ENCODE data around the gene SCMH1.

SCMH1 gene

GRCh38 chr1:41078616-41079015, 163.5 kb downstream of the SCMH1 start:
- Histone ChIP-seq H3K4me3 (ENCODE audit: low read length) (no peak overlapping the region), H3K4me1 (ENCODE audit: control insufficient read depth, low read depth, low read length) (no peaks in the 10 kb centered on the region), H3K36me3 (ENCODE audit: control insufficient read depth, low read depth, low read length) (no peaks in the 10 kb centered on the region), H3K9ac (ENCODE audit: low read length) (no peak overlapping the region), H3K27ac (ENCODE audit: low read length) (no peak overlapping the region), H3K9me3 (ENCODE audit: control insufficient read depth, low read depth, low read length) (peaks cover 4% of the 10 kb centered on the region), H3K27me3 (ENCODE audit: control insufficient read depth, insufficient read depth, low read length) (no peaks in the 10 kb centered on the region)

- Histone ChIP-seq H3K36me3 (ENCODE audit: control insufficient read depth, low read depth, low read length) (no peaks in the 10 kb centered on the region), H3K4me1 (ENCODE audit: control insufficient read depth, low read depth, low read length) (no peaks in the 10 kb centered on the region), H3K4me3 (ENCODE audit: low read length) (no peak overlapping the region), H3K27ac (ENCODE audit: low read length) (no peak overlapping the region), H3K9ac (ENCODE audit: low read length) (no peak overlapping the region), H3K9me3 (ENCODE audit: control insufficient read depth, low read depth, low read length) (peaks cover 4% of the 10 kb centered on the region), H3K27me3 (ENCODE audit: control insufficient read depth, insufficient read depth, low read length) (no peaks in the 10 kb centered on the region)
Measured at GRCh38 chr1:41078193-41078592, 163.9 kb downstream of the SCMH1 start.

- peaks cover 4% of the 10 kb centered on the region for H3K9me3 ChIP-seq (ENCODE audit: control insufficient read depth, low read depth, low read length)
- no peaks in the 10 kb centered on the region for H3K4me1 ChIP-seq (ENCODE audit: control insufficient read depth, low read depth, low read length)
- H3K9ac ChIP-seq (ENCODE audit: low read length) = no peak overlapping the region
- no peaks in the 10 kb centered on the region for H3K36me3 ChIP-seq (ENCODE audit: control insufficient read depth, low read depth, low read length)
- no peak overlapping the region for H3K4me3 ChIP-seq (ENCODE audit: low read length)
- H3K27me3 ChIP-seq (ENCODE audit: control insufficient read depth, insufficient read depth, low read length) = no peaks in the 10 kb centered on the region
- no peak overlapping the region for H3K27ac ChIP-seq (ENCODE audit: low read length)
Measured at GRCh38 chr1:41073971-41074370, 168.1 kb downstream of the SCMH1 start.

GRCh38 chr1:41072051-41072450, 170.1 kb downstream of the SCMH1 start:
- no peak overlapping the region for H3K4me3 ChIP-seq (ENCODE audit: low read length)
- H3K4me1 ChIP-seq (ENCODE audit: control insufficient read depth, low read depth, low read length) = no peaks in the 10 kb centered on the region
- H3K9me3 ChIP-seq (ENCODE audit: control insufficient read depth, low read depth, low read length) = no peaks in the 10 kb centered on the region
- H3K9ac ChIP-seq (ENCODE audit: low read length) = no peak overlapping the region
- H3K27me3 ChIP-seq (ENCODE audit: control insufficient read depth, insufficient read depth, low read length) = no peaks in the 10 kb centered on the region
- H3K27ac ChIP-seq (ENCODE audit: low read length) = no peak overlapping the region
- H3K36me3 ChIP-seq (ENCODE audit: control insufficient read depth, low read depth, low read length) = peaks cover 2% of the 10 kb centered on the region

GRCh38 chr1:41056907-41057306, 185.2 kb downstream of the SCMH1 start:
- Histone ChIP-seq H3K36me3 (ENCODE audit: control insufficient read depth, low read depth, low read length) (peaks cover 4% of the 10 kb centered on the region), H3K27me3 (ENCODE audit: control insufficient read depth, insufficient read depth, low read length) (no peaks in the 10 kb centered on the region), H3K9ac (ENCODE audit: low read length) (no peak overlapping the region), H3K27ac (ENCODE audit: low read length) (no peak overlapping the region), H3K4me1 (ENCODE audit: control insufficient read depth, low read depth, low read length) (no peaks in the 10 kb centered on the region), H3K9me3 (ENCODE audit: control insufficient read depth, low read depth, low read length) (no peaks in the 10 kb centered on the region), H3K4me3 (ENCODE audit: low read length) (no peak overlapping the region)

- H3K4me1 ChIP-seq (ENCODE audit: control insufficient read depth, low read depth, low read length) = no peaks in the 10 kb centered on the region
- no peaks in the 10 kb centered on the region for H3K27me3 ChIP-seq (ENCODE audit: control insufficient read depth, insufficient read depth, low read length)
- H3K9ac ChIP-seq (ENCODE audit: low read length) = no peak overlapping the region
- H3K9me3 ChIP-seq (ENCODE audit: control insufficient read depth, low read depth, low read length) = no peaks in the 10 kb centered on the region
- no peaks in the 10 kb centered on the region for H3K36me3 ChIP-seq (ENCODE audit: control insufficient read depth, low read depth, low read length)
- no peak overlapping the region for H3K4me3 ChIP-seq (ENCODE audit: low read length)
- no peak overlapping the region for H3K27ac ChIP-seq (ENCODE audit: low read length)
Measured at GRCh38 chr1:41053316-41053715, 188.8 kb downstream of the SCMH1 start.

GRCh38 chr1:41051022-41051421, 191.1 kb downstream of the SCMH1 start:
- H3K36me3 ChIP-seq (ENCODE audit: control insufficient read depth, low read depth, low read length) = peaks cover 13% of the 10 kb centered on the region
- no peak overlapping the region for H3K9ac ChIP-seq (ENCODE audit: low read length)
- H3K4me3 ChIP-seq (ENCODE audit: low read length) = no peak overlapping the region

GRCh38 chr1:41048540-41048939, 193.6 kb downstream of the SCMH1 start:
- no peaks in the 10 kb centered on the region for H3K27me3 ChIP-seq (ENCODE audit: control insufficient read depth, insufficient read depth, low read length)
- peaks cover 27% of the 10 kb centered on the region for H3K36me3 ChIP-seq (ENCODE audit: control insufficient read depth, low read depth, low read length)
- no peak overlapping the region for H3K9ac ChIP-seq (ENCODE audit: low read length)
- H3K4me1 ChIP-seq (ENCODE audit: control insufficient read depth, low read depth, low read length) = no peaks in the 10 kb centered on the region
- H3K4me3 ChIP-seq (ENCODE audit: low read length) = no peak overlapping the region
- no peak overlapping the region for H3K27ac ChIP-seq (ENCODE audit: low read length)
- no peaks in the 10 kb centered on the region for H3K9me3 ChIP-seq (ENCODE audit: control insufficient read depth, low read depth, low read length)

More at GRCh38 chr1:41051022-41051421, 191.1 kb downstream of the SCMH1 start:
- Histone ChIP-seq H3K9me3 (ENCODE audit: control insufficient read depth, low read depth, low read length) (no peaks in the 10 kb centered on the region), H3K4me1 (ENCODE audit: control insufficient read depth, low read depth, low read length) (no peaks in the 10 kb centered on the region), H3K27me3 (ENCODE audit: control insufficient read depth, insufficient read depth, low read length) (no peaks in the 10 kb centered on the region), H3K27ac (ENCODE audit: low read length) (no peak overlapping the region)

- Histone ChIP-seq H3K36me3 (ENCODE audit: control insufficient read depth, low read depth, low read length) (peaks cover 27% of the 10 kb centered on the region), H3K4me3 (ENCODE audit: low read length) (no peak overlapping the region), H3K27ac (ENCODE audit: low read length) (no peak overlapping the region), H3K9me3 (ENCODE audit: control insufficient read depth, low read depth, low read length) (no peaks in the 10 kb centered on the region), H3K27me3 (ENCODE audit: control insufficient read depth, insufficient read depth, low read length) (no peaks in the 10 kb centered on the region), H3K9ac (ENCODE audit: low read length) (no peak overlapping the region), H3K4me1 (ENCODE audit: control insufficient read depth, low read depth, low read length) (no peaks in the 10 kb centered on the region)
Measured at GRCh38 chr1:41046347-41046775, 195.7 kb downstream of the SCMH1 start.

- no peaks in the 10 kb centered on the region for H3K4me1 ChIP-seq (ENCODE audit: control insufficient read depth, low read depth, low read length)
- no peak overlapping the region for H3K27ac ChIP-seq (ENCODE audit: low read length)
- H3K9ac ChIP-seq (ENCODE audit: low read length) = no peak overlapping the region
- H3K27me3 ChIP-seq (ENCODE audit: control insufficient read depth, insufficient read depth, low read length) = no peaks in the 10 kb centered on the region
- no peaks in the 10 kb centered on the region for H3K9me3 ChIP-seq (ENCODE audit: control insufficient read depth, low read depth, low read length)
- no peak overlapping the region for H3K4me3 ChIP-seq (ENCODE audit: low read length)
- H3K36me3 ChIP-seq (ENCODE audit: control insufficient read depth, low read depth, low read length) = peaks cover 27% of the 10 kb centered on the region
Measured at GRCh38 chr1:41045740-41046139, 196.4 kb downstream of the SCMH1 start.

GRCh38 chr1:41044187-41044586, 197.9 kb downstream of the SCMH1 start:
- H3K4me3 ChIP-seq (ENCODE audit: low read length) = no peak overlapping the region
- H3K27ac ChIP-seq (ENCODE audit: low read length) = no peak overlapping the region
- H3K27me3 ChIP-seq (ENCODE audit: control insufficient read depth, insufficient read depth, low read length) = no peaks in the 10 kb centered on the region
- H3K36me3 ChIP-seq (ENCODE audit: control insufficient read depth, low read depth, low read length) = peaks cover 27% of the 10 kb centered on the region
- H3K9ac ChIP-seq (ENCODE audit: low read length) = no peak overlapping the region
- no peaks in the 10 kb centered on the region for H3K4me1 ChIP-seq (ENCODE audit: control insufficient read depth, low read depth, low read length)
- no peaks in the 10 kb centered on the region for H3K9me3 ChIP-seq (ENCODE audit: control insufficient read depth, low read depth, low read length)

- Histone ChIP-seq H3K9me3 (ENCODE audit: control insufficient read depth, low read depth, low read length) (no peaks in the 10 kb centered on the region), H3K27me3 (ENCODE audit: control insufficient read depth, insufficient read depth, low read length) (no peaks in the 10 kb centered on the region), H3K4me3 (ENCODE audit: low read length) (no peak overlapping the region), H3K27ac (ENCODE audit: low read length) (no peak overlapping the region), H3K4me1 (ENCODE audit: control insufficient read depth, low read depth, low read length) (no peaks in the 10 kb centered on the region), H3K36me3 (ENCODE audit: control insufficient read depth, low read depth, low read length) (peaks cover 30% of the 10 kb centered on the region), H3K9ac (ENCODE audit: low read length) (no peak overlapping the region)
Measured at GRCh38 chr1:41041614-41042270, 200.4 kb downstream of the SCMH1 start.

All from iPS-18a (cell line).